GM23248 (cell line): ENCODE measurements around the gene BCAR3.

Source experiments
- EZH2 ChIP-seq: fragments of 200-600 bp; sonication (generic); IDR thresholded peaks from 2 replicates; pipeline ENCODE4 v1.6.1; 2018; ENCODE audit warnings: antibody characterized with exemption, mild to moderate bottlenecking; ENCODE audit not compliant: insufficient read depth, poor library complexity, severe bottlenecking
- EZH2phosphoT487 ChIP-seq: fragments of 200-600 bp; sonication (generic); IDR thresholded peaks from 2 replicates; pipeline ENCODE4 v1.6.1; 2018; ENCODE audit warnings: antibody characterized with exemption, moderate library complexity, mild to moderate bottlenecking, low read depth; ENCODE audit not compliant: insufficient read depth

DNA sequence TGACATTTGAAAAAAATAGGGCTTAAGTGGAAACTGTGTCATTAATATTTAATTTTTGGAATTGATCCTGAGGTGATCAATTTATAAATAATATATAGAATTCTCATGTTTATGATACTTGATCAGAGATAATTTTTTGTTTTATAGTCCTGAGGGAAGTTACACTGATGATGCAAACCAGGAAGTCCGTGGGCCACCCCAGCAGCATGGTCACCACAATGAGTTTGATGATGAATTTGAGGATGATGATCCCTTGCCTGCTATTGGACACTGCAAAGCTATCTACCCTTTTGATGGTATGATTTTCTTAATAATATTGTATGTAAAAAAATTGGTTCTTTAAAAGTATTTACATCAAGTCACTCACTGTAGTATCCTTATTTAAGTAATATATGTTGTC, 132.5 kb downstream of the BCAR3 start:
- TF ChIP-seq EZH2 (no peak), EZH2phosphoT487 (no peak)
